Measurements from ENCODE around the gene TULP4. TPM values are rescaled to one million over a fixed set of nuclear protein-coding genes. Genes with fewer than 3 reads are reported as not detected.
A peak's percentile ranks its signal among the peaks of the same experiment; 100 is the strongest.

TULP4 gene
- total and polyA plus RNA-seq, 10 donors, result 1.8 to 143 (median 78.1) TPM

GRCh38 chr6:158272324-158272723 lies 39.9 kb upstream of the TULP4 start:
- peaks cover 0 to 4% (median 0%) of the 10 kb centered on the region in 6 donors for H3K36me3 ChIP-seq
- DNase-seq, result no peak
- TF ChIP-seq POLR2AphosphoS5 (IDR thresholded peaks at IDR 0.05) (no peak), POLR2A (IDR thresholded peaks at IDR 0.05) (no peak)
- TF ChIP-seq, protein P1, sequence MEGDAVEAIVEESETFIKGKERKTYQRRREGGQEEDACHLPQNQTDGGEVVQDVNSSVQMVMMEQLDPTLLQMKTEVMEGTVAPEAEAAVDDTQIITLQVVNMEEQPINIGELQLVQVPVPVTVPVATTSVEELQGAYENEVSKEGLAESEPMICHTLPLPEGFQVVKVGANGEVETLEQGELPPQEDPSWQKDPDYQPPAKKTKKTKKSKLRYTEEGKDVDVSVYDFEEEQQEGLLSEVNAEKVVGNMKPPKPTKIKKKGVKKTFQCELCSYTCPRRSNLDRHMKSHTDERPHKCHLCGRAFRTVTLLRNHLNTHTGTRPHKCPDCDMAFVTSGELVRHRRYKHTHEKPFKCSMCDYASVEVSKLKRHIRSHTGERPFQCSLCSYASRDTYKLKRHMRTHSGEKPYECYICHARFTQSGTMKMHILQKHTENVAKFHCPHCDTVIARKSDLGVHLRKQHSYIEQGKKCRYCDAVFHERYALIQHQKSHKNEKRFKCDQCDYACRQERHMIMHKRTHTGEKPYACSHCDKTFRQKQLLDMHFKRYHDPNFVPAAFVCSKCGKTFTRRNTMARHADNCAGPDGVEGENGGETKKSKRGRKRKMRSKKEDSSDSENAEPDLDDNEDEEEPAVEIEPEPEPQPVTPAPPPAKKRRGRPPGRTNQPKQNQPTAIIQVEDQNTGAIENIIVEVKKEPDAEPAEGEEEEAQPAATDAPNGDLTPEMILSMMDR (IDR thresholded peaks at IDR 0.05 in 8 of 11, conservative IDR thresholded peaks at IDR 0.05 in 3 of 11), result no peak
- WGBS, 5 donors, result 89 to 100% (median 94%) methylated on average over 1 of the region's 1 CpG
- intact Hi-C loops (cut with DNase I; ENCODE audit: low total_unique reads), result no loop called here
- H3K4me3 ChIP-seq, result no peak overlapping the region
- H3K27ac ChIP-seq, result no peak overlapping the region
- H3K9me3 ChIP-seq, result no peaks in the 10 kb centered on the region
- peaks cover 0 to 32% (median 14%) of the 10 kb centered on the region in 6 donors for H3K4me1 ChIP-seq
- no peaks in the 10 kb centered on the region for H3K27me3 ChIP-seq (replicated peaks in 1 of 7)

- peaks cover 0 to 5% (median 0%) of the 10 kb centered on the region in 6 donors for H3K36me3 ChIP-seq
- H3K4me1 ChIP-seq, result peaks cover 2 to 9% (median 3%) of the 10 kb centered on the region in 6 donors
- H3K27me3 ChIP-seq (replicated peaks in 1 of 7), result no peaks in the 10 kb centered on the region
- no peak for TF ChIP-seq POLR2AphosphoS5 (IDR thresholded peaks at IDR 0.05)
- TF ChIP-seq, protein P1 (IDR thresholded peaks at IDR 0.05 in 8 of 11, conservative IDR thresholded peaks at IDR 0.05 in 3 of 11), result no peak
- TF ChIP-seq POLR2A (IDR thresholded peaks at IDR 0.05), result no peak
- 89 to 98% (median 94%) methylated on average over 2 of the region's 2 CpGs for WGBS, 5 donors
- intact Hi-C loops (cut with DNase I; ENCODE audit: low total_unique reads), result no loop called here
- no peaks in the 10 kb centered on the region for H3K9me3 ChIP-seq
- H3K4me3 ChIP-seq, result no peak overlapping the region
- H3K27ac ChIP-seq, result no peak overlapping the region
- no peak for DNase-seq
These were observed 34.3 kb upstream of the TULP4 start for GRCh38 chr6:158278004-158278403.

- TF ChIP-seq POLR2AphosphoS5 (IDR thresholded peaks at IDR 0.05), result no peak
- no peak for TF ChIP-seq POLR2A (IDR thresholded peaks at IDR 0.05)
- TF ChIP-seq, protein P1 (IDR thresholded peaks at IDR 0.05 in 8 of 11, conservative IDR thresholded peaks at IDR 0.05 in 3 of 11), result no peak
- Histone ChIP-seq H3K9me3 (no peaks in the 10 kb centered on the region), H3K27me3 (replicated peaks in 1 of 7) (no peaks in the 10 kb centered on the region), H3K36me3 (peaks cover 0 to 5% (median 0%) of the 10 kb centered on the region in 6 donors), H3K4me1 (peaks cover 11 to 24% (median 18%) of the 10 kb centered on the region in 6 donors), H3K27ac (no peak overlapping the region), H3K4me3 (no peak overlapping the region)
- 91 to 97% (median 92%) methylated on average over 13 of the region's 13 CpGs for WGBS, 5 donors
- intact Hi-C loops (cut with DNase I; ENCODE audit: low total_unique reads), result no loop called here
- no peak for DNase-seq
These were observed 32.6 kb upstream of the TULP4 start for GRCh38 chr6:158279615-158280014.

- DNase-seq, result no peak
- Histone ChIP-seq H3K9me3 (no peaks in the 10 kb centered on the region), H3K36me3 (peaks cover 0 to 5% (median 0%) of the 10 kb centered on the region in 6 donors), H3K27ac (peak overlapping the region in 7 of 8 donors; percentile 38 to 69 (median 54)), H3K4me1 (peaks cover 11 to 47% (median 30%) of the 10 kb centered on the region in 6 donors), H3K4me3 (no peak overlapping the region), H3K27me3 (replicated peaks in 1 of 7) (no peaks in the 10 kb centered on the region)
- intact Hi-C loops (cut with DNase I; ENCODE audit: low total_unique reads), result no loop called here
- TF ChIP-seq, protein P1 (IDR thresholded peaks at IDR 0.05 in 8 of 11, conservative IDR thresholded peaks at IDR 0.05 in 3 of 11), result no peak
- TF ChIP-seq POLR2AphosphoS5 (IDR thresholded peaks at IDR 0.05) (no peak), POLR2A (IDR thresholded peaks at IDR 0.05) (no peak)
- WGBS, 5 donors, result 55 to 64% (median 59%) methylated on average over 4 of the region's 4 CpGs
These were observed 28.8 kb upstream of the TULP4 start for GRCh38 chr6:158283304-158283980.
